CD14-positive monocyte (primary cell): Measurements from ENCODE around the gene TEX19. TPM values are rescaled to one million over a fixed set of nuclear protein-coding genes. Genes with fewer than 3 reads are reported as not detected.

Experiments
- DNase-seq, 3 donors: peaks; one replicate each; pipeline ENCODE4 v3.0.0-alpha.2; 2011 to 2022
- H2AFZ ChIP-seq: 2 replicates; pipeline ENCODE4 v1.6.0; 2012; ENCODE audit warnings: mild to moderate bottlenecking, low read depth, low read length, inconsistent platforms; ENCODE audit not compliant: insufficient read depth, poor library complexity, severe bottlenecking
- H3K27ac ChIP-seq, 2 donors: 1 replicate in 1 of 2; 2 replicates in 1 of 2; pipeline ENCODE4 v1.5.1; 2012 to 2013; ENCODE audit warnings: low read length in 2 of 2, control low read depth in 1 of 2, inconsistent platforms in 1 of 2, low read depth in 1 of 2, mild to moderate bottlenecking in 1 of 2
- H3K27me3 ChIP-seq, 2 donors: one replicate each; pipeline versions ENCODE4 v1.6.0 to v1.6.1; 2011 to 2013; ENCODE audit warnings: low read length in 2 of 2; ENCODE audit not compliant: control insufficient read depth in 2 of 2, insufficient read depth in 2 of 2
- H3K36me3 ChIP-seq, 2 donors: replicated peaks in 1 of 2; 1 replicate in 1 of 2; 2 replicates in 1 of 2; pipeline versions ENCODE4 v1.5.1 to v1.6.1; 2012 to 2013; ENCODE audit warnings: low read length in 2 of 2, control low read depth in 1 of 2, inconsistent platforms in 1 of 2, mild to moderate bottlenecking in 1 of 2; ENCODE audit not compliant: insufficient read depth in 2 of 2, control insufficient read depth in 1 of 2
- H3K4me1 ChIP-seq, 2 donors: 1 replicate in 1 of 2; 2 replicates in 1 of 2; pipeline versions ENCODE4 v1.5.1 to v1.6.1; 2012 to 2013; ENCODE audit warnings: low read length in 2 of 2, control low read depth in 1 of 2, inconsistent platforms in 1 of 2, mild to moderate bottlenecking in 1 of 2, moderate library complexity in 1 of 2; ENCODE audit not compliant: insufficient read depth in 2 of 2, control insufficient read depth in 1 of 2
- H3K4me2 ChIP-seq: replicated peaks from 2 replicates; pipeline ENCODE3; 2012; ENCODE audit warnings: low read length, moderate library complexity, mild to moderate bottlenecking; ENCODE audit not compliant: poor library complexity, severe bottlenecking; ENCODE audit errors: extremely low read depth
- H3K4me3 ChIP-seq, 3 experiments: fragments of 200-600 bp in 1 of 3; sonication (generic) in 1 of 3; replicated peaks in 1 of 3; 1 replicate in 2 of 3; 2 replicates in 1 of 3; pipeline ENCODE4 v1.5.1; 2011 to 2013; ENCODE audit warnings: low read length in 3 of 3, mild to moderate bottlenecking in 3 of 3, control low read depth in 2 of 3, low read depth in 2 of 3, inconsistent platforms in 1 of 3, moderate library complexity in 1 of 3
- H3K79me2 ChIP-seq: 2 replicates; pipeline ENCODE4 v1.6.0; 2012; ENCODE audit warnings: mild to moderate bottlenecking, control low read depth, inconsistent platforms, low read length, moderate library complexity; ENCODE audit not compliant: insufficient read depth
- H3K9ac ChIP-seq: 2 replicates; pipeline ENCODE4 v1.6.0; 2017; ENCODE audit warnings: low read length, mild to moderate bottlenecking; ENCODE audit not compliant: insufficient read depth, poor library complexity, severe bottlenecking
- H3K9me3 ChIP-seq, 2 donors: replicated peaks in 1 of 2; 1 replicate in 1 of 2; 2 replicates in 1 of 2; pipeline versions ENCODE4 v1.5.1 to v1.6.1; 2012 to 2013; ENCODE audit warnings: low read length in 2 of 2, control low read depth in 1 of 2; ENCODE audit not compliant: control insufficient read depth in 1 of 2, insufficient read depth in 1 of 2
- H4K20me1 ChIP-seq: 2 replicates; pipeline ENCODE4 v1.6.0; 2012; ENCODE audit warnings: mild to moderate bottlenecking, low read length, control low read depth, moderate library complexity; ENCODE audit not compliant: insufficient read depth
- H3K27ac Mint-ChIP-seq, 7 donors: one replicate each; pipeline ENCODE4 v1.8.0; 2020; ENCODE audit warnings: mild to moderate bottlenecking in 7 of 7, mixed read lengths in 7 of 7, moderate library complexity in 6 of 7, inconsistent platforms in 2 of 7
- H3K27me3 Mint-ChIP-seq, 3 donors: one replicate each; pipeline ENCODE4 v1.8.0; 2021 to 2022; ENCODE audit warnings: low read depth in 3 of 3, mild to moderate bottlenecking in 3 of 3, mixed read lengths in 3 of 3, moderate library complexity in 3 of 3, inconsistent platforms in 1 of 3
- H3K36me3 Mint-ChIP-seq, 2 donors: one replicate each; pipeline ENCODE4 v1.8.0; 2020; ENCODE audit warnings: mixed read lengths in 2 of 2, inconsistent platforms in 1 of 2, mild to moderate bottlenecking in 1 of 2
- H3K4me1 Mint-ChIP-seq: one replicate; pipeline ENCODE4 v1.8.0; 2020; ENCODE audit warnings: mild to moderate bottlenecking, mixed read lengths
- H3K4me3 Mint-ChIP-seq, 2 donors: one replicate each; pipeline ENCODE4 v1.8.0; 2020; ENCODE audit warnings: mild to moderate bottlenecking in 2 of 2, mixed read lengths in 2 of 2, moderate library complexity in 1 of 2
- H3K9me3 Mint-ChIP-seq, 7 donors: one replicate each; pipeline ENCODE4 v1.8.0; 2020 to 2022; ENCODE audit warnings: mixed read lengths in 7 of 7, mild to moderate bottlenecking in 6 of 7, moderate library complexity in 6 of 7, inconsistent platforms in 2 of 7
- CTCF ChIP-seq: fragments of 200-600 bp; IDR thresholded peaks from one replicate; pipeline ENCODE4 v1.8.0; 2022; ENCODE audit warnings: antibody characterized with exemption, mild to moderate bottlenecking
- whole genome bisulfite sequencing: methylation state at CpG from one replicate; pipeline ENCODE4 v1.1.5; 2013; ENCODE audit warnings: missing lambda C conversion rate; ENCODE audit not compliant: insufficient coverage; 5-methylcytosine and 5-hydroxymethylcytosine counted together
- intact Hi-C, 2 donors: fragments of 100-400 bp; cut with micrococcal nuclease; formaldehyde crosslinking; loops; one replicate each; pipeline versions ENCODE4 v1.15.0 to v1.15.1; 2023
- polyA plus RNA-seq, 3 donors: library from polyadenylated mRNA; depleted of rRNA in 1 of 3; unstranded in 2 of 3; stranded (reverse) in 1 of 3; fragments of 300-500 nt in 2 of 3; fragments of >200 nt in 1 of 3; fragmentation: Illumina TruSeq in 2 of 3; gene quantifications; 1 replicate in 2 of 3; 2 replicates in 1 of 3; pipeline ENCODE4 v1.2.3, GENCODE V29; 2012 to 2021

Gene TEX19
- polyA plus RNA-seq, 3 donors: not detected

GRCh38 chr17:82361885-82362633 is 3.0 kb downstream of the TEX19 start:
- H3K4me1 Mint-ChIP-seq: peaks cover 6% of the 10 kb centered on the region
- H3K4me3 Mint-ChIP-seq: peak overlapping the region in 1 of 2 donors; percentile 37
- Histone ChIP-seq H2AFZ (no peak overlapping the region), H3K9ac (no peak overlapping the region), H3K4me3 (no peak overlapping the region), H3K27me3 (no peaks in the 10 kb centered on the region), H3K9me3 (peaks cover 0 to 3% of the 10 kb centered on the region in 2 donors), H3K4me2 (no peak overlapping the region), H3K79me2 (no peaks in the 10 kb centered on the region), H3K27ac (no peak overlapping the region), H3K36me3 (no peaks in the 10 kb centered on the region), H4K20me1 (no peaks in the 10 kb centered on the region), H3K4me1 (peaks cover 4% of the 10 kb centered on the region in 2 donors)
- 100% methylated on average over 6 of the region's 6 CpGs for WGBS
- TF ChIP-seq CTCF: no peak
- no peaks in the 10 kb centered on the region for H3K36me3 Mint-ChIP-seq
- H3K27me3 Mint-ChIP-seq: peaks cover 12 to 20% (median 19%) of the 10 kb centered on the region in 3 donors
- H3K27ac Mint-ChIP-seq: peak overlapping the region in 2 of 7 donors; percentile 51 to 72
- peaks cover 0 to 6% (median 0%) of the 10 kb centered on the region in 7 donors for H3K9me3 Mint-ChIP-seq
- intact Hi-C loops: no loop called here
- DNase-seq: no peak

- no peak for TF ChIP-seq CTCF
Observed at GRCh38 chr17:82365606-82366295, 6.7 kb downstream of the TEX19 start.

More at GRCh38 chr17:82365606-82366295, 6.7 kb downstream of the TEX19 start:
- H4K20me1 ChIP-seq: no peaks in the 10 kb centered on the region
- H3K9me3 ChIP-seq: peaks cover 0 to 4% of the 10 kb centered on the region in 2 donors
- H3K27me3 Mint-ChIP-seq: peaks cover 17 to 35% (median 34%) of the 10 kb centered on the region in 3 donors
- H3K79me2 ChIP-seq: no peaks in the 10 kb centered on the region
- peaks cover 0 to 5% of the 10 kb centered on the region in 2 donors for H3K4me1 ChIP-seq
- no peak overlapping the region for H3K4me3 ChIP-seq
- no peak overlapping the region for H3K4me2 ChIP-seq
- no peaks in the 10 kb centered on the region for H3K36me3 ChIP-seq
- H3K27ac ChIP-seq: no peak overlapping the region
- H3K4me3 Mint-ChIP-seq: no peak overlapping the region
- WGBS: 100% methylated on average over 4 of the region's 6 CpGs
- no peak overlapping the region for H3K9ac ChIP-seq
- peaks cover 8 to 19% of the 10 kb centered on the region in 2 donors for H3K27me3 ChIP-seq
- intact Hi-C loops: no loop called here
- H3K36me3 Mint-ChIP-seq: no peaks in the 10 kb centered on the region
- peaks cover 6% of the 10 kb centered on the region for H3K4me1 Mint-ChIP-seq
- H3K9me3 Mint-ChIP-seq: peaks cover 0 to 5% (median under 1%) of the 10 kb centered on the region in 7 donors
- no peak overlapping the region for H3K27ac Mint-ChIP-seq
- DNase-seq: no peak
- no peak overlapping the region for H2AFZ ChIP-seq
